ENCODE results near the gene PTPRE. TPM values are rescaled to one million over a fixed set of nuclear protein-coding genes. Genes with fewer than 3 reads are reported as not detected.

The PTPRE gene
- total RNA-seq, 1 donor from 2014 or later = 12.8 TPM

DNA sequence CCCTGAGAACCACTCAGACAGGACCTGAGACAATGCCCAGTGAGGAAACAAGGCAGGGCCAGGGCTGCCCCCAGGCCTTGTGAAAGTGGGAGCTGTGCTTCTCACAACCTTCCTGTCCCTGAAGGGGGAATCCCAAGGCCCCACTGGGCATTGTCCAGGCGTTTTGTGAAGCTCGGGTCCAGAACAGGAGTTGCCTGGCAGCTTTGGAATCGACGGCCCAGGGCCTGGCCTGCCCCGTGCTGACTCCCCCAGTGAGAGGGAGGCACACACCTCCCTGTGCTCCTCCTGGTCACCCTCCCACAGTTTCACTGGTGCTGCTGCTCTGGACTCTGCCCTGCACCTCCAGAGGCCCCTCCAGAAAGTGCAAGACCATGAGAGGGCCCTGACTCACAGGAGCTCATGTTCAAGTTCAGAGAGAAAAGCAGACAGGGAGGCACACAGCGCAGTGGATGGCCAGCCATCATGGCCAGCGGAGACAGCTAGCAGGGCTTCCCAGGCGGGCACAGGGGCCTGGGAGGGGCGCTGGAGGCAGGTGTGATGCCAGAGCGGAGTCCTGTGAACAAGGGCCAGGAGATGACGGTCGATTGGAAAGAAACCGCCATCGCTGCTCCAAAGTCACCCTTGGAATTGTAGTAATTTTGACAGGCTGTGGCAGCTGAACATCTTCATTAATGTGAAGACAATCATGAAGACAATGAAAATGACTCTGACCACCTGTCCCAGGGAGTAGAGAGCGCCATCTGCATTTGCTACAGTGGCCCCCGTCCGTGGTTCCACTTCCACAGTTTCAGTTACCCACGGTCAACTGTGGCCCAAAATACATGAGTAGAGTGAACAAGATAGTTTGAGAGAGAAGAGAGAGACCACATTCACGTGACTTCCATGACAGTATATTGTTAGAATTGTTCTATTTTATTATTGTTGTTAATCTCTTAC, 115.6 kb downstream of the PTPRE start:
- no peak for DNase-seq (ENCODE audit: low spot score)

DNA sequence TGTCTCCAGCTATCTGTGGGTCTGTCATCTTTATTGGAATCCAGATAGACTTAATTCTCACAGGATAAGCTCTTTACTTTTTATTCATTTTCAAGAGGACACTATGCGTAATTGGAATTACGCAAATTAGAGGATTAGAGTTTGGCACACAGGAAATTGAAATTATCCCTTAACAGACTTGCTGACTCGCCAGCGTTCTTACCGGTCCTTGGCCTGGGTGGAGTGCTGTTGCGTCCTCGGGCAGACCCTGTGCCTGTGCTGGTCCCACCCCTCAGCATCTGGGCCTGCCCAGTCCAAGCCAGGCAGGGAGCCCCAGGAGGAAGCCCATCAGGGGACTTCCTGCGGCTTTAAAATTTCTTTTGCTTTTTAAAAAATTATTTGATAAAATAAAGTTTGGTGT, 117.5 kb downstream of the PTPRE start:
- DNase-seq (ENCODE audit: low spot score) = no peak

DNA sequence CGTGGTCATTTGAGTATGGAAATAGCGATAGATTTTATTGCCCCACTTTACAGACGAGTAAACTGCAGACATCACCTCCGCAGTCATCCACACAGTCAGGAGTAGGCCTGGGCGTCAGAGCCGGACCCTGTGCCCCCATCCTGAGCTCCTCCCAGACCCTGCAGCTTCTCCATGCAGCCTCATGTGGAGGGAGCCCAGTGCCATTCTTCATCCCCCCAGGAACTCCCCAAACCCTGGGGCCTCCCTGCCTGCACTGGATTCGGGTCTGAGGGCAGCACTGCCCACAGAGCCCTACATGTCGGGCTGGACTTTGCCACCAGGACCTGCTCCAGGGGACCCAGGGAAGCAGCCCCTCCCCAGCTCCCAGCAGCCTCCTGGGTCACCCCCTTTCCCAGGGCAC, 118.5 kb downstream of the PTPRE start:
- DNase-seq (ENCODE audit: low spot score) = no peak

DNA sequence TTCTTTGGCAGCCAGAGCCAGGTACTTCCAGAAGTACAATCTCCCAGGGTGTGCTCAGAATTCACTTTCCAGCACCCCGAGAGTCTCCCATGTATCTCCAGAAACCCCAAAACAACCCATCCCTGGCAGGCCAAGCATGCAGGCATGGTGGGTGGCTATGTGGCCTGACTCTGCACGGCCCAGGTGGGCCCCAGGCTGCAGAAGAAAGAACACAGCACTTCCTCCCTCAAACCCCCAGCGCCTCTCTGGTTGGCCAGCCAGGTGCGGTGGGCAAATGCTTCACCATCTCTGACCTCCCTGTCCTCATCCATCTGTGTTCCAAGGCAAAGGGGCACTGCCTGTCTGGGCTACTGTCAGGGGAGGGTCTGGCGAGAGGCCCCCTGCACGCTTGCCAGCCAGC, 119.0 kb downstream of the PTPRE start:
- no peak for DNase-seq (ENCODE audit: low spot score)

DNA sequence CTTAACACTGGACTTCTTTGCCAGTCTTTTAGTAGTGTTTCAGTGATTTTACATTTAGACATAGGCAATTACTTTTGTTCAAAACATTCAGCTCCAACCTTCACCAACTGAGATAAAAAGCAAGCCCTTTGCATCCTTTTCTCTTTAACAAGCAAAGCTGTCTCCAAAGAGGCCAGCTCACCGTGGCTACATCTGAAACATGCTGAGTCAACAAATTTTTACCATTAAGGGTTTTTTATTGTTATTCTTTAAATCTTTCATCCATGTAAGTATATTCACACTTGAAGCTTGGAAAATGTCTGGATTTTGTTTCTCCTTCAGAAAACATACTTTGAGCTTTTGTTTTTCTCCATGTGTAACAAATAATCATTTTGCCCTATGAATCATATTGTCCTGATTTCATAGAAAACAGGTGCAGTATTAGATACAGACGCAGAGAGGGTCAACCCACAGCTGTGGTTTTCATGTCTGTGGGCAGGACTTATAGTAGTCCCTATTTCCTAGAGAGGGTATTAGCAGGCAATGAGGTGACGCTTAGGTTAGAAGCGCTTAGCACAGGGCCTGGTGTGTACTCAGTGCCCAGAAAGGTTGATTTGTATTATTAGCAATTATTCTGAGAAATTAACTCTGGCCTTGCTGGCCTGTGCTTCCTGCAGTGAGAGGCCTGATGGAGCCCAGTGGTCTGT, 119.9 kb downstream of the PTPRE start:
- no peak for DNase-seq (ENCODE audit: low spot score)

DNA sequence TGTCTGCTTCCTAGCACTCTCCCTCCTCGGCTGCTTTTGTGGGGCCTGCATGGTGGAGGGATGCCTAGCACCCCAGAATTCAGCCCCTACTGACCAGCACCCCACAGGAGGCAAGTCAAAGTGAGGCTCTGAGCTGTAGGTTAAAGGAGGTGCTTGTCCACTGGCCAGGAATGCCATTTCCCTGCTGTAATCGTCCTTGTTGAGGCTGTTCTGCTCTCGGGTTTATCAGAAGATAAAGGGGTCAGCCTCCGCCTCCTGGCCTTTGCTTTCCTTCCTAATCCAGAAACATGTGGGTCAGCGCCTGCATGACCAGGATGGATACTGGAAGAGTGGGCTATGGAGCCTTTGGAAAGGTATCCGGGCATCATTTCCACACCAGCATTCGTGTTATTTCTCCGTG, 120.4 kb downstream of the PTPRE start:
- no peak for DNase-seq (ENCODE audit: low spot score)

DNA sequence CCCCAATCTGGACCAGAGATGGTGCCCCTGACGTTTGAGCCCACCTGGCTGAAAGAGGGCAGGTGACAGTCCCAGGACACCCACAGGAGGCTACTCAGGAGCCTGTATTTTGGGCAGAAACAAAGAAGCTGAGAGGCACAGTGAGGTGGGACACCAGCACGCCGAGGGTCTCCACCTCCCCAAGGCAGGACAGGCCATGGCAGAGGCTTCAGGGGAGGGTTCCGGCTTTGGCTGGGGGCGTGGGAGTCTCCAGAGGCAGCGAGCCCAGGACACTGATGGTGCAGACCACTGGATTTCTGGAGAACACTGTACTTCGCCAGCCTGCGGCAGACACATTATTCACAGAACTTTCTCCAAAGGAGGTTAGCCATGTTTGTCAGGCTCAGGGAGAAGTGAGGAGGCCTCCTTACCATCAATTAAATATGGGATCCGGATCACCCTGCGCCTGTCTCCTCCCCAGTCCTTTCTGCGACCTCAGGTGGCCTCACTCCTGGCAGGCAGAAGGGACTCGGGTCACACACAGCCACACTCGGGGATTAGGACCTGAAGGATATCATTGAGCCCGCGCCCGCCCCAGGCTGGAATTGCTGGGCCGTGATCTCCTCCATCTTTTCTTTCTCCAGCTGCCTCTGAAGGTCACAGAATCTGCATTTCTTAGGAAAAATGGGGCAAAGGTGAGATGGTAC, 121.1 kb downstream of the PTPRE start:
- no peak for DNase-seq (ENCODE audit: low spot score)

DNA sequence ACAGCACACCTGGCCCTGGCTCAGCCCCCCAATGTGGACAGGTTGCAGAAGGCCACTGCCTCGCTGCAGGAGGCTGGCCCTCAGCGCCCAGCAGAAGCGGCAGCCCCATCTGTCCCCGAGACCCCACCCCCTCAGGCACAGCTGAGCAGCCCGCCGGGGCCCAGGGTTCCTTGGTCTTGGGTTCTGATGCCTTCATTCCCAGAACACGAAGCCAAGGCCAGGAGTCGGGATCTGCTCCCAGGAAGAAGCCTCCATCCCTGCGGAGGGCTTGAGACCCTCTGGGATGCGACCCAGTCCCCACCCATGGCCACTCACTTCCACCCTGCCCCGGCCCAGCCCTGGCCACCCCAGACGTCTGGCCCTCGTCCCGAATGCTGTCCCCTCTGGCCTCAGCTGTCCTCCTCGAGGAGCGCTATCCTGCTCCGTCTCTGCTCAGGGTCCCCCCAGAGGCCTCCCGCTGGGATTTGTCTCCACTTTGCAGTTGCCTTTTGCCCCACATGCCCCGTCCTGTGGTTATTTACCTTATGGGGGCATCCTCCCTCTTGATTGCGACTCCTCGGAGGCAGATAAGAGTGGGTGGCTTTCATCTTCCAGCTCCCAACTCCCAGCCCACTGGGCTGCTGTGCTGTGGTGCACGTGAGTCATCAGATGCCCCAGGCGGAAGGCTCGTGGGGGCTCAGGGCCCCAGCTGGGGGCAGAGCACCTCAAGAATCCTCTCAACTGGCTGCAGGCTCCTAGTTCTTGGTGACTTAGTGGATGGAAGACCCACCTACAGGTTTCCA, 121.8 kb downstream of the PTPRE start:
- DNase-seq (ENCODE audit: low spot score) = no peak

DNA sequence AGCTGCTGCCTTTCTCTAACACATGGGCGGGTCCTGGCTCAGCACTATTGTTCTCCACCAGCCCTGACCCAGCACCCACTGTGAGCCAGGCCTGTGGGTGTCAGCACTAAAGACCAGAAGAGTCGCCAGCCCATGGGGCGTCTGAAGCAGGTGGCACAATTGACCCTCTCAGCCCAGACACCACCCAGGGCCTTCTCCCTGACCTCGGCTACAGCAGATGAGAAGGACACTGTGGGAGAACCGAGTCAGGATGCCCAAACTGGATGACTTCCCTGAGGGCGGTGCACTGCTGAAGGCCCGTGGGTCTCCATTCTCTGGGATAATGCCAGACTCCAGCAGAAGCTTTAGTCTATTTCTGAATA, 122.4 kb downstream of the PTPRE start:
- no peak for DNase-seq (ENCODE audit: low spot score)

DNA sequence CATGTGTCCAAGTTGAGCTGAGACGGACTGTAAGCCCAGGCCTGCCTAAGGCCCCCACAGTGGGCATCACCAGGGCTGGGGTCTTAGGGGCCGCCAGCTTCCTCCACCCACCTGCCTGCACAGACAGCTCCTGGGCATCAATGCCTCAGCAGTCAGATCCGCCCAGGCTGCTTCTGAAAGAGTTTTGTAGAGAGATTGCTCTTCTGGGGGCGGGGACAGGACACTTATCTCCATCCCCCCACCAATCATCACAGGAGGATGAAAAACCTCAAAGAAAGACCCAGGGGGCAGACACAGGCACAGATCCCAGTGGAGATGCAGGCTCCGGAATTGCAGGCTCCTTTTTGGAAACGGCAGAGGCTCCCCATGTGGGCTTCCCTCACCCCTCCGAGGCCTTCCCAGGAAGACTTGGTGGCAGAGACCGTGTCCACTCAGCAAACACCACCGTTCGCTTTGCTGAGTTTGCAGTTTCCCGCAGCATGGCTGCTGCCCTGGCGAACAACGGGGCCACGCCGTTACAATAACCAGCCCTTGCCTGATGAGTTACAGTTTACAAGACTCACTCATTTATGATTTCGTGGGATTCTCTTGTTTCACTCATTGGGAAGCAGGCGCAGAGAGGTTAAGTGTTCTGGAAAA, 122.9 kb downstream of the PTPRE start:
- DNase-seq (ENCODE audit: low spot score) = no peak

DNA sequence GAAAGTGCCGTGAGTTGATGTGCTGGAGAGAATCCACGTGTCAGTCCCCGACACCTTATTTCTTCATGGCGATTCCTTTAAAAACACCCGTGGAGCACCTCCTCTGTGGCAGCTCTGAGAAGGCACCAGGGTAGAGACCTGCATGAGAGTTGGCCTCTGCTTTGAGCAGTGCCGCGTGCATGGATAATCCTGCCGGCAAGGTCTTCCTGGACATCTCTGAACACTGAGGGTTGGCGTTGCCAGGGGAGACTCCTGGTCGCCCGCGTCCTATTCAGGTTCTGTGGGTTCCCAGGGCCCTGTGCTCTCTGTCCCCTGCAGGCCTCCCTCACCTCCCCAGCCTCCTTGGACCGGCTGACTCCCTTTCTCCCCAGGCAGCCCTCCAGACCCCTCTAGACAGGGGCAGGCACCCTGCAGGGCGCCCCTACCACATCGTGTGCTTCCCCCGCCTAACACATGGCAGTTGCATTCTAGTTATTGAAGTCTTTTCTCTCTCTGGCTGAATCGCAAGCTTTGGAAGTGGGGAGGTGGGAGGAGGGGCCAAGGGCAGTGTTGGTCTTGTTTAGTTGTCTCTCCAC, 123.7 kb downstream of the PTPRE start:
- DNase-seq (ENCODE audit: low spot score) = no peak

DNA sequence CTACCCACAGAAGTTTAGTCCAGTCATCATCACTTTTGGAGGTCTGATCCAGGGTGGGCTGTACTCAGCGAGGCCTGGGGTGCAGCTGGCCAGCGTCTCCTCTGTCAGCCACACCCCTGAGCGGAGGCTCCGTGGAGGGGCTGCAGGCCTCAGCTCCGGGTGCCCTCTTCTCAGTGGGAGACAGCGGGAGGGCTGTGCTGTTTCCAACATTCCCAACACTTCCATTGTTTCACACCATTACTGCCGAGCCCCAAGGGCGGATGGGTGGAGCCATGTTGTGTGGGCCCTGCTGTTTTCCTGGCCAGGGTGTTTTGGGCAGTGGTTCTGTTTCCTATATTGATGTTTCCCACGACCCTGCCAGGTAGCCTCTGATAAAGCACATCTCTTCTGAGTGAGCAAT, 124.3 kb downstream of the PTPRE start:
- DNase-seq (ENCODE audit: low spot score) = no peak

DNA sequence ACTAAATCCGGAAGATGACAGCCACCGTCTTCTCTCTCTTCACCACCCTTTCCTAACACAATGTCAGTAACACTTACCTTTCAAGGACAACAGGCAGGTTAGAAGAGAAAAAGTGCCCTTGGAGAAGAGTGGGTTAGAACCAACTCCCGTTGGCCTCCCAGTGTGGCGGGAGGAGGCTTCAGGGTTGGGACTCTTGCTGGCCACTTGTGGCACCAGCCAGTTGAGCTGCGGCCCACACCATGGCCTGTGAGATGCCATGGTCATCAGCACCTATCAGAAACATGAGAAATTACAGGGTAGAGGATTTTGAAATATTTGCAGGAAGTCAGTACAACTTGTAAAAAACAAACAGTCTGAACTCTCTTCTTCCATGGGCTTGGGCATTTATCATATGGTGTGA, 125.6 kb downstream of the PTPRE start:
- no peak for DNase-seq (ENCODE audit: low spot score)

DNA sequence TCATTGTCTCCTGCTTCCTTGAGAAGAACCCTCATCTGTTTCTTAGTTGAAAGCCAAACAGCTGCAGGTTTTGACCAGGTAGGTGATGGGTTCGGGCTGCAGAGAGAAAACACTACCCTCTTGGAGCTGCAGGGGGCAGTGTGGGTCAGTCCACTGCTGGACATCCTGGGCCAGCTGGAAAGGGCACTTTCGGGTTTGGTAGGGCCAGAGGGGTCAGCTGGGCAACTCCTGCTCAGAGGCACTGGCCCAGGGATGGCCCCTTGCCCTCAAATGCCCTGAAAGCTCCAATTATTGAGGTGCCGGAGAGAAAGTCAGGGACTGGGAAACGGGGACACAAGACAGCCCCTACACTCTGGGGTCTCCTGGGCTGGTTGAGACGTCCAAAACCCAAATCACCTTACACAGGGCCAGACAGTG, 128.7 kb downstream of the PTPRE start:
- no peak for DNase-seq (ENCODE audit: low spot score)

DNA sequence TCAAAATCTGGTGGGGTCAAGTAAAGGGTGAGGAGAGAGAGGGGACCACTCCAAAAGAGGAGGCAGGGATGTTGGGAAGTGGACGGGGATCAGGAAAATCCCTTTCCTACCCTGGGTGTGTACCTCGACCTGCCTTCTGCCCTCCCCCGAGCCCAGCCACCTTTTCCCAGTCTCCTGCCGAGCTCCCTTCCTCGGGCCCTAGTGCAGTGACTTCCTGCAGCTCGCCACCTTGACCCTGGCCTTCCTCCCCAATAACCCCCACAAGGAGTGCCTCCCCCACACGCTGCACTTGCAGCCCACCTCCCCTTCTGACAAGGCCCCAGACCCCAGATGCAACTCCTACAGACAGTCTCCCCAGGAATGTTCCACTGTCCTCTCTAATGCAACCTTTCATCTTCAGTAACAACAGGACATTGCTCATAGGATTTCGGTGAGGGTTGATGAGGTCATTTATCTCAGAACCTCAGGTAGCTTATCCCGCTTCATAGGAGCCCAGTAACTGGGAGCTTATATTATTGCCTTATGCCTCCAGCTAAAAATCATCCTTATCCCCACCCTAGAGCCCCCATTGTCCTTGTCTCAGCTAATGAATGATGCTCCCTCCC, 129.2 kb downstream of the PTPRE start:
- no peak for DNase-seq (ENCODE audit: low spot score)

DNA sequence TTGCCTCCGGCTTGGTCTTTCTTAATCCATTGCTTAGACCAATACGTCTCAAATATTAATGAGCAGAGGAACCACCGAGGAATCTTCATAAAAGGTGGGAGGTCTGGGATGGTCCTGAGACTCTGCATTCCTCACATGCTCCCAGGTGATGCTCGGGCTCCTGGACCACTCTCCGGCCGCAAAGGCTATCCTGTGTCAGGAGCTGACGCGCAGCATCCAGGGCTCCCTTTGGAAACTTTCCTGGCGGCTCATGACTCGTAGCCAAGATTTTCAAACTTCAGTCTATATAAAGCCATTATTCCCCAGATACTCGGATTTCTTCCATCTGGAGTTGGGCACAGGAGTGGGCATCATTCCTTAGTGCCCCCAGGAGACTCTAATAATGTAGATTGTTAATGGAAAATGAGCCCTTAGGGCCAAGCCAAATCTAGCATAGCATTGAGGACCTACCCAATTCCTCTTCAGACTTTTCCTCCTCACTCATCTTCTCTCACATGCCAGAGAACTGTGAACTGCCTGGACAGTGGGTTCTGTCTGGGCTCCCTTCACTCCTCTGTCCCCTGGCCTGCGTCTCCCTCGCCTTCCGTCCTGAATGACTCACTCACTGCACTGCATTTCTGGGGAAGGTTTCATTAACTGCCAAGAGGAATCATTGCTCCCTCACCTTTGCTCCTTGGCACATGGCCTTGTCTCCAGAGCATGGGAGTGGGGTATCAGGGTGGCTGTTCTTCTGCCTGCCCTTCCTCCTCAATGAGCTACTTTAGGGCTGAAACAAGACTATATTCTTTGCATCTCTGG, 130.0 kb downstream of the PTPRE start:
- DNase-seq (ENCODE audit: low spot score) = no peak

DNA sequence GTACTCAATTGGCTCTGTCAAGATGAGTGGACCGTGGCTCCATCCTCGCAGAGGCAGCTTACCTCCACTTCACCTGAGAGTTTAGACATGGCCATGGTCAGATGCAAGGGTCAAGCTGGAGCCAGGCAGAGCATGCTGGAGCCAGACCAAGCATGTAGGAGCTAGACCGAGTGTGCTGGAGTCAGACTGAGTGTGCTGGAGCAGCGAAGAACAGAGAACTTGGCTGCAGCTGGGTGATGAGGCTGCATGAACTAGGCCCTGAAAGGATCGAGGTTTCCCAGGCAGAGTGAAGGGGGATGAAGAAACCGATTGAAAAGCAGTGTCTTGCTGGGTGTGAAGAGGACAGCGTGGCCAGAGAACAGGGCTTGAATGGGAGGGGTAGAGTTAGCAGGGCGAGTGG, 133.2 kb downstream of the PTPRE start:
- DNase-seq (ENCODE audit: low spot score) = no peak

DNA sequence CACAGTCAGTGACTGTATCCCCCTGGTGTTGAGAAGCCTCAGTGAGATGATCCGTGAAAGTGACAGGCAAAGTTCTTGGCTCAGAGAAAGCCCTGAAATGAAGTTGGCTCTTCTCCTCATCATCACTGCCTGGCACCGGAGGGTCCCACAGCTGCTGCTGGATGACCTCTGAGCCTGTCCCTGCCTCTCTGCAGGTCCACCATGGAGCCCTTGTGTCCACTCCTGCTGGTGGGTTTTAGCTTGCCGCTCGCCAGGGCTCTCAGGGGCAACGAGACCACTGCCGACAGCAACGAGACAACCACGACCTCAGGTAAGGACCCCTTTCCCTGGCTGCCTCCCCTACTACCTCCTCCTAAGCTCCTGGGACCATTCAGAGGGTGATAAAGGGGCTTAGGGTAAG, 133.8 kb downstream of the PTPRE start:
- no peak for DNase-seq (ENCODE audit: low spot score)

DNA sequence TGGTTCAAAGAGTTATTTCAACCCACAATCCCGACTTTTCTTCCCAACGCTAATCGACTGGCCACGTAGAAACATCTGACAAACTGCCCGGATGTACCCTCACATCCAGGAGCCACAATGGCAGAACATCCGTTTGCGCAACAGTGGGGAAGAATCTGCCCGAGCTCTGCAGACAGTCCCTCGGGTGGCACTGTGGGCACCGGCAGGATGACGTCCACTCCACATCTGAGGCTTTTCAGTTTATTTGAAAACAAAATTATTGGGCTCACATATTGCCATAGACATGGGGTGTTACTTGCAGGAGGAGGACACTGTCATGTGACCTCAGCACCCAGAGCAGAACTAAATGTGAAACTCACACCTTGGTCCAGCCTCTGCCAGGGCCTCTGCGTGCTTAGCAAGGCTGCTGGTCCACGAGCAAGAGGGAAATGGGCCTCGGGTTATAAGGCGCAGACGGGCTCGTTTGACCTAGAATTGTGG, 135.3 kb downstream of the PTPRE start:
- no peak for DNase-seq (ENCODE audit: low spot score)
